Measurements from ENCODE around the gene TMEM109.

The TMEM109 gene

DNA sequence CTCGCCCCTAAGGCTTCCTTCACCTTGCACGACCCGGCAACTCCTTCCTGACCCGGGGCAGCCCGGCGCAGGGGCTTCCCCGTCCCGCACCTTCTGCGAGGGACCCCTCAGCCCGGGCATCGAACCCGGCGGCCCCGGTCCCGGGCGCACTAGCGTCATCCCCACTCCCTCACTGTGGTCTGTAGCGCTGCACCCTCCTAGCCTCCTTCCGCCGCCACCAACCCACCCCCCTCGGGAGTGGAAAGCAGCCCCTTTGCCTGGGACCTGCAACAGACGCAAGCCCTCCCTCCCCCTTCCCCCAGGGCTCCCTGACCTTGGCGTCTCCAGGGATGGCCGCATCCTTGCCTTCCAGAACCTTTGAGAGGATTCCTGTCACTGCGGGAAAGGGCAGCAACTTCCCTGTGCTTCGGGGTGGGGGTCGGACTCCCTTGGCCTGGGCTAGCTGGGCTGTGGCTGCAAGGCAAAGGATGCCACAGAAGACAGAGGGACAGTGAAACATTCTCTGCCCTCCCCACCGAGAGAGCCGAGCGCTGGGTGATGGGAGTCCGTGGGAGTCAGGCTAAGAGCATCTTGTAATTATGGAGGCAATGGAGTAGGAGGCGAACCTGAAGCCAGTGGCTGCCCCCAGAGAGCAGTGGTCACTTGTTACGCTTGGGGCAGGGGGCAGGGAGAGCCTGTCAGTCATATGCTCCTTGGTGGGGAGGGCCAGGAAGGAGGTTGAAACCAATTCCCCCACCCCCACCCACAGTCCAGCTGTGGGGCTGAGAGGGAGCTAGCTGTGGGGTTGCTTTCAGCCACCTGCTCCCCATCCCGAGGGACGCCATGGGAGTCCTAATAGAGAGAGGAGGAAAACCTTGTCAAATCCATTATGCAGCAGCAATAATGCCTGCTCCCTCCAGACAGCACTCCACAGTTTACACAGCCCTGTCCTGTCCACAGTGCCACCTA, 11.2 kb downstream of the TMEM109 start:
- TF ChIP-seq, protein P1, sequence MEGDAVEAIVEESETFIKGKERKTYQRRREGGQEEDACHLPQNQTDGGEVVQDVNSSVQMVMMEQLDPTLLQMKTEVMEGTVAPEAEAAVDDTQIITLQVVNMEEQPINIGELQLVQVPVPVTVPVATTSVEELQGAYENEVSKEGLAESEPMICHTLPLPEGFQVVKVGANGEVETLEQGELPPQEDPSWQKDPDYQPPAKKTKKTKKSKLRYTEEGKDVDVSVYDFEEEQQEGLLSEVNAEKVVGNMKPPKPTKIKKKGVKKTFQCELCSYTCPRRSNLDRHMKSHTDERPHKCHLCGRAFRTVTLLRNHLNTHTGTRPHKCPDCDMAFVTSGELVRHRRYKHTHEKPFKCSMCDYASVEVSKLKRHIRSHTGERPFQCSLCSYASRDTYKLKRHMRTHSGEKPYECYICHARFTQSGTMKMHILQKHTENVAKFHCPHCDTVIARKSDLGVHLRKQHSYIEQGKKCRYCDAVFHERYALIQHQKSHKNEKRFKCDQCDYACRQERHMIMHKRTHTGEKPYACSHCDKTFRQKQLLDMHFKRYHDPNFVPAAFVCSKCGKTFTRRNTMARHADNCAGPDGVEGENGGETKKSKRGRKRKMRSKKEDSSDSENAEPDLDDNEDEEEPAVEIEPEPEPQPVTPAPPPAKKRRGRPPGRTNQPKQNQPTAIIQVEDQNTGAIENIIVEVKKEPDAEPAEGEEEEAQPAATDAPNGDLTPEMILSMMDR (IDR thresholded peaks at IDR 0.05; ENCODE audit: extremely low read depth, missing control alignments): no peak
- peak; percentile 61 for DNase-seq (ENCODE audit: low spot score)

DNA sequence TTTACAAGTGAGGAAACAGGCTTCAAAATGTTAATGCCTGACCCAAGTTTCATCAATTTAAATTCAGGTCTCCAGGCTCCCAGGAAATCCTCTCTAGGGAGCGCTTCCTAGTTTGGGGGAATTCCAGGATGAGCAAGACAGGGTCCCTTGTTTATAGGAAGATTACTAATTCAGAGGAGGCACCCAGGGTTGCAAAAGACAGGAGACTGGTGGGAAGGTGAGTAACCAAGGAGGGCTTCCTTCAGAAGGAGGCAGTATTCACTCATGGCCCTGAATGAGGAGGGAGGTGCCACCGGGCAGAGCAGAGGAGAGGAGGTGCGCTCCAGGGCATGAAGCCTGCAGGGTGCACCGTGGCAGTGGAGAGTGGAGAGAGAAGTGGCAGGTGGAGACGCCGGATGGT, 11.9 kb downstream of the TMEM109 start:
- DNase-seq (ENCODE audit: low spot score): no peak
- TF ChIP-seq, protein P1 (IDR thresholded peaks at IDR 0.05; ENCODE audit: extremely low read depth, missing control alignments): no peak

DNA sequence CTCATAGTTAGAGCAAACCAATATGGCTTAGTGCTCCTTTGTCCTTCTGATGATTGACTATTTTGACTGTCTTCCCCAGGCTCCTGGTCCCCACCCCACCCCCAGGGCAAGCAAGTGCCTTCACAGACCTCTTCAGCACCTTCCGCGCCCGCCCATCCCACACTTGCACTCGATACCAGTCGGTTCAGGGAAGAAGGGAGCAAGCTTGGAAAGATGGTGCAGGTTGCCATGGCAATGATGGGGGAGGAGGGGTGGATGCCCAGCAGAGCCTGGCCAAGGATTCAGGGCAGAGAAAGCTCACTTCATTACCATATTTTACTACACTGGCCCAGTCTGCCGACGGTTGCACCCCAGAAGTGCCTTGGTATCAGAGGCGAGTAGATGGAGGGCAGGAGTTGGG, 12.5 kb downstream of the TMEM109 start:
- TF ChIP-seq, protein P1 (IDR thresholded peaks at IDR 0.05; ENCODE audit: extremely low read depth, missing control alignments): no peak
- DNase-seq (ENCODE audit: low spot score): no peak

DNA sequence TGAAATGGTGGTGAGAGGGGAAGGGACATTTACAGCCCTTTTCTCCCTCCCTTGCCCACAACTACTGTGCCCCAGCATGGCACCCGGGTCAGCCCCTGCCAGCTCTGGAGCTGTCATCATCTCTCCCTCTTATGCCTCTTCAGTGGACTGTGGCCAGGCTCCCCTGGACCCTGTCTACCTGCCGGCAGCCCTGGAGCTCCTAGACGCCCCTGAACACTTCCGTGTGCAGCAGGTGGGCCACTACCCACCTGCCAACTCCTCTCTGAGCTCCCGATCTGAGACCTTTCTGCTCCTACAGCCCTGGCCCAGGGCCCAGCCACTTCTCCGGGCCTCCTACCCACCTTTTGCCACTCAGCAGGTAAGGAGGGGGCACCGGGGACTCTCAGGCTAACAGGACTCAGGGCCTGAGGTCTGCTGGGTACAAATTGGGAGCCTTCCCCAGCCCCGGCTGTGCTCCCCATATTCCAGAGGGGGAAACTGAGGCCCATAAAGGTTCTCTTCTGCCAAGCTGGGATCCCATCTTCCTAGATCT, 13.2 kb downstream of the TMEM109 start:
- DNase-seq (ENCODE audit: low spot score): no peak
- TF ChIP-seq, protein P1 (IDR thresholded peaks at IDR 0.05; ENCODE audit: extremely low read depth, missing control alignments): no peak

DNA sequence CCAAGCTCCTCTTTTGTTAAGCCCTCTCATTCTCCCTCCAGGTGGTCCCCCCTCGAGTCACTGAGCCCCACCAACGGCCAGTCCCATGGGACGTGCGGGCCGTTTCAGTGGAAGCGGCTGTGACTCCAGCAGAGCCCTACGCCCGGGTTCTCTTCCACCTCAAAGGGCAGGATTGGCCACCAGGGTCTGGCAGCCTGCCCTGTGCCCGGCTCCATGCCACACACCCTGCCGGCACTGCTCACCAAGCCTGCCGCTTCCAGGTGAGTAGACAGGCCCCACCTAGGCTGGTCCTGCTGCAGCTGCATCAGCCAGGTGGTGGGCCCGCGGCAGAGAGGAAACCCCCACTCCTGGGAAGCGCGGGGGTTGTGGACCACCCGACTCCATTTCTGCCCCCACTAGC, 13.6 kb downstream of the TMEM109 start:
- TF ChIP-seq, protein P1 (IDR thresholded peaks at IDR 0.05; ENCODE audit: extremely low read depth, missing control alignments): no peak
- no peak for DNase-seq (ENCODE audit: low spot score)

DNA sequence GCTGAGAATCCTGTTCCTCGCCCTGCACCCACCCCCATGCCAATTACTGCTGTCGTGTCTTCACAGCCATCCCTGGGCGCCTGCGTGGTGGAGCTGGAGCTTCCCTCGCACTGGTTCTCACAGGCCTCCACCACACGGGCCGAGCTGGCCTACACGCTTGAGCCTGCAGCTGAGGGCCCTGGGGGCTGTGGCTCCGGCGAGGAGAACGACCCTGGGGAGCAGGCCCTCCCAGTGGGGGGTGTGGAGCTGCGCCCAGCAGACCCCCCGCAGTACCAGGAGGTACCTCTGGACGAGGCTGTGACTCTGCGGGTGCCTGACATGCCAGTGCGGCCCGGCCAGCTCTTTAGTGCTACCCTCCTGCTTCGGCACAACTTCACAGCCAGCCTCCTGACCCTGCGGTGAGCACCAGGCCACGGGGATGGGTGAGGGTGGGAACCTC, 14.6 kb downstream of the TMEM109 start:
- no peak for DNase-seq (ENCODE audit: low spot score)

DNA sequence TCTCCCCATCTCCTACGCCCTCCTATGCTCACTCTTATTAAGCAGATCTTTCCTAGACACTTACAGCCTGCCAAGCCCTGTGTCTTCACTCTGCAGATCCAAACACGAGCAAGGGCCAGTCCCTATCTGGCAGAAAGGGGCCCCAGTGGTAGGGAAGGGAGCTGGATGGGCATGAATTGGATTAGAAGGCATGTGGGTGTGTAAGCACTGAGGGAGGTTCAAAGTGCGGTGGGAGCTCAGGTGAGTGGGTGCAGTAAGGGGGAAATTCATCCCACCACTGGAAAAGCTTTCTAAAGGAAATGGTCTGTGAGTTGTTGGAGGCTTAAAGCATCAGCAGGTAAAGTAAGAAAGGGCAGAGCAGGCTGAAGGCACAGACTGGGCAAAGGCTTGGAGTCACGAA, 15.8 kb downstream of the TMEM109 start:
- DNase-seq (ENCODE audit: low spot score): no peak
- TF ChIP-seq, protein P1 (IDR thresholded peaks at IDR 0.05; ENCODE audit: extremely low read depth, missing control alignments): no peak

More for the DNA sequence above, 14.6 kb downstream of the TMEM109 start:
- TF ChIP-seq, protein P1 (IDR thresholded peaks at IDR 0.05; ENCODE audit: extremely low read depth, missing control alignments): no peak
